MM.1S (cell line): ENCODE data around the gene IL1RAPL1.

Source experiments
- DNase-seq: peaks from one replicate; pipeline ENCODE4 v3.0.0-alpha.2; 2015
- H2AFZ ChIP-seq: fragments of 300-600 bp; sonication (generic); 2 replicates; pipeline ENCODE4 v1.6.0; 2016; ENCODE audit warnings: antibody characterized with exemption, low read length
- H3F3A ChIP-seq: fragments of 300-600 bp; sonication (generic); 2 replicates; pipeline ENCODE4 v1.6.1; 2016; ENCODE audit warnings: mild to moderate bottlenecking, antibody characterized with exemption, low read length, moderate library complexity, mixed read lengths; ENCODE audit not compliant: insufficient read depth
- H3K27ac ChIP-seq: fragments of 300-600 bp; sonication (generic); 2 replicates; pipeline ENCODE4 v1.5.1; 2016; ENCODE audit warnings: mild to moderate bottlenecking, low read length
- H3K27me3 ChIP-seq: fragments of 300-600 bp; sonication (generic); replicated peaks from 2 replicates; pipeline ENCODE4 v1.6.0; 2016; ENCODE audit warnings: low read length; ENCODE audit not compliant: insufficient read depth
- H3K36me3 ChIP-seq: fragments of 300-600 bp; sonication (generic); replicated peaks from 2 replicates; pipeline ENCODE4 v1.6.1; 2016; ENCODE audit warnings: mild to moderate bottlenecking, low read length, mixed read lengths; ENCODE audit not compliant: insufficient read depth
- H3K4me1 ChIP-seq: fragments of 300-600 bp; sonication (generic); 2 replicates; pipeline ENCODE4 v1.6.1; 2016; ENCODE audit warnings: low read length, mixed read lengths
- H3K4me2 ChIP-seq: fragments of 300-600 bp; sonication (generic); 2 replicates; pipeline ENCODE4 v1.6.0; 2016; ENCODE audit warnings: low read depth, low read length
- H3K4me3 ChIP-seq: fragments of 300-600 bp; sonication (generic); 2 replicates; pipeline ENCODE4 v1.5.1; 2016; ENCODE audit warnings: low read length, mixed read lengths
- H3K79me2 ChIP-seq: fragments of 300-600 bp; sonication (generic); 2 replicates; pipeline ENCODE4 v1.6.1; 2016; ENCODE audit warnings: mixed run types, low read length, mixed read lengths
- H3K9ac ChIP-seq: fragments of 300-600 bp; sonication (generic); 2 replicates; pipeline ENCODE4 v1.6.1; 2016; ENCODE audit warnings: low read length, mixed read lengths
- H3K9me2 ChIP-seq: fragments of 300-600 bp; sonication (generic); replicated peaks from 2 replicates; pipeline ENCODE4 v1.6.1; 2016; ENCODE audit warnings: mild to moderate bottlenecking, low read length, mixed read lengths; ENCODE audit not compliant: insufficient read depth
- H3K9me3 ChIP-seq: fragments of 300-600 bp; sonication (generic); replicated peaks from 2 replicates; pipeline ENCODE4 v1.6.1; 2016; ENCODE audit warnings: mild to moderate bottlenecking, low read length, mixed read lengths; ENCODE audit not compliant: insufficient read depth
- H4K20me1 ChIP-seq: fragments of 300-600 bp; sonication (generic); 2 replicates; pipeline ENCODE4 v1.6.1; 2016; ENCODE audit warnings: mild to moderate bottlenecking, low read length, moderate library complexity, mixed read lengths; ENCODE audit not compliant: insufficient read depth
- EZH2 ChIP-seq: fragments of 300-600 bp; sonication (generic); optimal IDR thresholded peaks from 2 replicates; pipeline ENCODE3; 2017; ENCODE audit warnings: low read depth, mild to moderate bottlenecking, antibody characterized with exemption, low read length, mixed read lengths
- EZH2phosphoT487 ChIP-seq: fragments of 300-600 bp; sonication (generic); IDR thresholded peaks from 2 replicates; pipeline ENCODE4 v1.6.1; 2018; ENCODE audit warnings: antibody characterized with exemption, low read length
- TF ChIP-seq, protein P1 (sequence below): fragments of 300-600 bp; sonication (generic); IDR thresholded peaks from 2 replicates; pipeline ENCODE4 v1.5.1; 2016; ENCODE audit warnings: antibody characterized with exemption, low read length, mixed read lengths

Gene IL1RAPL1

GRCh38 chrX:28876408-28876807 lies 289.2 kb downstream of the IL1RAPL1 start:
- no peaks in the 10 kb centered on the region for H3K9me3 ChIP-seq
- no peaks in the 10 kb centered on the region for H3F3A ChIP-seq
- TF ChIP-seq, protein P1, sequence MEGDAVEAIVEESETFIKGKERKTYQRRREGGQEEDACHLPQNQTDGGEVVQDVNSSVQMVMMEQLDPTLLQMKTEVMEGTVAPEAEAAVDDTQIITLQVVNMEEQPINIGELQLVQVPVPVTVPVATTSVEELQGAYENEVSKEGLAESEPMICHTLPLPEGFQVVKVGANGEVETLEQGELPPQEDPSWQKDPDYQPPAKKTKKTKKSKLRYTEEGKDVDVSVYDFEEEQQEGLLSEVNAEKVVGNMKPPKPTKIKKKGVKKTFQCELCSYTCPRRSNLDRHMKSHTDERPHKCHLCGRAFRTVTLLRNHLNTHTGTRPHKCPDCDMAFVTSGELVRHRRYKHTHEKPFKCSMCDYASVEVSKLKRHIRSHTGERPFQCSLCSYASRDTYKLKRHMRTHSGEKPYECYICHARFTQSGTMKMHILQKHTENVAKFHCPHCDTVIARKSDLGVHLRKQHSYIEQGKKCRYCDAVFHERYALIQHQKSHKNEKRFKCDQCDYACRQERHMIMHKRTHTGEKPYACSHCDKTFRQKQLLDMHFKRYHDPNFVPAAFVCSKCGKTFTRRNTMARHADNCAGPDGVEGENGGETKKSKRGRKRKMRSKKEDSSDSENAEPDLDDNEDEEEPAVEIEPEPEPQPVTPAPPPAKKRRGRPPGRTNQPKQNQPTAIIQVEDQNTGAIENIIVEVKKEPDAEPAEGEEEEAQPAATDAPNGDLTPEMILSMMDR, result no peak
- no peak for TF ChIP-seq EZH2
- TF ChIP-seq EZH2phosphoT487, result no peak
- H4K20me1 ChIP-seq, result no peaks in the 10 kb centered on the region
- no peaks in the 10 kb centered on the region for H3K36me3 ChIP-seq
- H3K4me2 ChIP-seq, result no peak overlapping the region
- H3K4me1 ChIP-seq, result no peaks in the 10 kb centered on the region
- H3K27ac ChIP-seq, result no peak overlapping the region
- H3K9me2 ChIP-seq, result no peaks in the 10 kb centered on the region
- no peak for DNase-seq
- no peaks in the 10 kb centered on the region for H3K79me2 ChIP-seq
- H3K4me3 ChIP-seq, result no peak overlapping the region
- no peak overlapping the region for H2AFZ ChIP-seq
- no peak overlapping the region for H3K9ac ChIP-seq
- H3K27me3 ChIP-seq, result no peaks in the 10 kb centered on the region

GRCh38 chrX:28876901-28877300 lies 289.7 kb downstream of the IL1RAPL1 start:
- H3K79me2 ChIP-seq, result no peaks in the 10 kb centered on the region
- H3K4me3 ChIP-seq, result no peak overlapping the region
- H3K27me3 ChIP-seq, result no peaks in the 10 kb centered on the region
- H3K9me3 ChIP-seq, result no peaks in the 10 kb centered on the region
- H3K9me2 ChIP-seq, result no peaks in the 10 kb centered on the region
- H3F3A ChIP-seq, result no peaks in the 10 kb centered on the region
- H3K27ac ChIP-seq, result no peak overlapping the region
- H2AFZ ChIP-seq, result no peak overlapping the region
- TF ChIP-seq EZH2phosphoT487 (no peak), EZH2 (no peak)
- TF ChIP-seq, protein P1, result no peak
- H3K4me1 ChIP-seq, result no peaks in the 10 kb centered on the region
- H3K36me3 ChIP-seq, result no peaks in the 10 kb centered on the region
- H3K4me2 ChIP-seq, result no peak overlapping the region
- no peaks in the 10 kb centered on the region for H4K20me1 ChIP-seq
- no peak for DNase-seq
- no peak overlapping the region for H3K9ac ChIP-seq

DNA sequence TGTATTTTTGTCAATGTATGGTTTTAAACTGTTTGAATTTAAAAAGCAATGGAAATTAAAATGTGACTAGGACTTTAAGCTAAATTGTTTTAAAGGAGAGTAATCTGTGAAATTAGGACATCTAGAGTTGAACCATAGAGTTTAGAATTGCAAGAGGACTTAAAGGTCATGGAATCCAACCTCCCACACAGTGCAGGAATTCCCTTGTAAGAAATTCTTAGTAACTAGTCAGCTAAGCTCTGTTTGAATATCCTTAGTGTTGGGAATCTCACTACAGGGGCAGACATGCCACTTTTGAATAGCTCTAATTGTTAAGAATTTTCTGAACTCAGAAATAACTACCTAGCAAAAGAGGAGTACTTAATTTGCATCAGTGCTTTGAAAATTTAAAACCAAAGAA lies 292.9 kb downstream of the IL1RAPL1 start:
- no peak overlapping the region for H3K9ac ChIP-seq
- no peaks in the 10 kb centered on the region for H3K4me1 ChIP-seq
- no peaks in the 10 kb centered on the region for H4K20me1 ChIP-seq
- H3F3A ChIP-seq, result no peaks in the 10 kb centered on the region
- no peaks in the 10 kb centered on the region for H3K27me3 ChIP-seq
- no peak overlapping the region for H3K4me3 ChIP-seq
- H3K79me2 ChIP-seq, result no peaks in the 10 kb centered on the region
- H3K27ac ChIP-seq, result no peak overlapping the region
- no peaks in the 10 kb centered on the region for H3K9me3 ChIP-seq
- no peak for DNase-seq
- TF ChIP-seq, protein P1, result no peak
- no peak for TF ChIP-seq EZH2
- no peak for TF ChIP-seq EZH2phosphoT487
- no peaks in the 10 kb centered on the region for H3K9me2 ChIP-seq
- H3K4me2 ChIP-seq, result no peak overlapping the region
- no peaks in the 10 kb centered on the region for H3K36me3 ChIP-seq
- H2AFZ ChIP-seq, result no peak overlapping the region
